Esophagus squamous epithelium (tissue), 5 donors: Measurements from ENCODE around the gene ANGEL2. TPM values are rescaled to one million over a fixed set of nuclear protein-coding genes. Genes with fewer than 3 reads are reported as not detected.

Source experiments
- DNase-seq: peaks from one replicate; lab custom pipeline; 2025; lab: John Stamatoyannopoulos, UW
- H3K27ac ChIP-seq, 4 donors: fragments of 200-600 bp; sonication (generic); one replicate each; pipeline ENCODE4 v1.5.1; 2016 to 2019; ENCODE audit warnings: mild to moderate bottlenecking in 1 of 4
- H3K27me3 ChIP-seq, 4 donors: fragments of 200-600 bp; sonication (generic); 1 replicate in 3 of 4; 2 replicates in 1 of 4; pipeline versions ENCODE4 v1.5.1 to v1.6.0; 2017 to 2021; ENCODE audit warnings: antibody characterized with exemption in 1 of 4
- H3K36me3 ChIP-seq, 3 donors: fragments of 200-600 bp; sonication (generic); one replicate each; pipeline ENCODE4 v1.5.1; 2016 to 2019
- H3K4me1 ChIP-seq, 3 donors: fragments of 200-600 bp; sonication (generic); one replicate each; pipeline ENCODE4 v1.5.1; 2017 to 2019
- H3K4me3 ChIP-seq, 4 donors: fragments of 200-600 bp; sonication (generic); 1 replicate in 3 of 4; 2 replicates in 1 of 4; pipeline ENCODE4 v1.5.1; 2016 to 2019; ENCODE audit warnings: mild to moderate bottlenecking in 2 of 4, moderate library complexity in 1 of 4
- H3K9me3 ChIP-seq, 3 donors: fragments of 200-600 bp; sonication (generic); one replicate each; pipeline ENCODE4 v1.5.1; 2016 to 2019
- POLR2A ChIP-seq, 4 donors: fragments of 450-650 bp; IDR thresholded peaks; one replicate each; pipeline ENCODE4 v1.6.1; 2017; ENCODE audit warnings: antibody characterized with exemption in 4 of 4, mild to moderate bottlenecking in 4 of 4, moderate library complexity in 3 of 4
- WGBS, 2 donors: methylation state at CpG; one replicate each; pipeline ENCODE4 v1.1.5; 2018; 5-methylcytosine and 5-hydroxymethylcytosine counted together
- intact Hi-C: fragments of 100-400 bp; cut with DNase I; formaldehyde crosslinking; loops from one replicate; pipeline ENCODE4 v1.15.0; 2022
- total RNA-seq, 4 donors: library from RNA; depleted of rRNA; stranded (reverse); fragments of >200 nt; gene quantifications; one replicate each; pipeline ENCODE4 v1.1.0, GENCODE V29; 2016
- TF ChIP-seq, protein P1 (sequence below), 6 experiments: fragments of 450-650 bp in 4 of 6; fragments of 200-600 bp in 2 of 6; sonication (generic) in 2 of 6; IDR thresholded peaks; one replicate each; pipeline ENCODE4 v1.5.1; 2016 to 2019; ENCODE audit warnings: antibody characterized with exemption in 6 of 6, mild to moderate bottlenecking in 4 of 6, moderate library complexity in 4 of 6
- donor health status: DM: yes; HTN: yes; CAD: no.

ANGEL2 gene
- total RNA-seq, 4 donors from 2014 or later: 15.8 to 48.3 (median 31.3) TPM

DNA sequence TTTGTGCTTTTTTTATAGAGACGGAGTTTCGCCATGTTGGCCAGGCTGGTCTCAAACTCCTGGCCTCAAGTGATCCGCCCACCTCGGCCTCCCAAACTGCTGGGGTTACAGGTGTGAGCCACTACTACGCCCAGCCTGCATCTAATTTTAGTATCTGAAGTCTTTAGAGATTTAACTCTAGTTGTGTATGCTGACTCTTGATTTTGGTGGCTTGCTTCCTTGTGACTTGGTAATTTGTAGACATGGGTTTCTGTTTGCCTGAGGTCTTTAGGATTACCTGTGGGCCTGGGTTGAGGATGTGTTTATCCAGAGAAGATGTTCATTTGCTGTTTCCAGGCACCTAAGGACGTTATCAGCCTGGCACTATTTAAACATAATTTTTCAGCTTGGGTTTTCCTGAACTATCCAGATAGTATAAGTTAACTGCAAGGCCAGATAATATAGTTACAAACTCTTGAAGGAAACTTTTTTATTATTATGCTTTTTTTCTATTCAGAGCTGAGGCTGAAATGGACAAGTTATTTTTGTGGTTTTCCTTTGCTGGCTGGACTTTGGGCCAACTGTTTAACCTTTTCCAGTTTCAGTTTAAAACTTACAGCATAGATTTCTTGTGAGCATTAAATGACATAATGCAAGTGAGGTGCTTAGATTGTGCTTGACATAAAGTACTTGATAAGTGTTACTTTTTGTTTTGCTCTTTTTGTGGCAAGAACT is 72.8 kb downstream of the ANGEL2 start:
- Histone ChIP-seq H3K4me1 (no peaks in the 10 kb centered on the region), H3K4me3 (no peak overlapping the region), H3K36me3 (no peaks in the 10 kb centered on the region), H3K27me3 (no peaks in the 10 kb centered on the region), H3K27ac (no peak overlapping the region), H3K9me3 (no peaks in the 10 kb centered on the region)
- 81 to 85% methylated on average over 6 of the region's 6 CpGs for WGBS, 2 donors
- no peak for TF ChIP-seq POLR2A (IDR thresholded peaks at IDR 0.05)
- TF ChIP-seq, protein P1, sequence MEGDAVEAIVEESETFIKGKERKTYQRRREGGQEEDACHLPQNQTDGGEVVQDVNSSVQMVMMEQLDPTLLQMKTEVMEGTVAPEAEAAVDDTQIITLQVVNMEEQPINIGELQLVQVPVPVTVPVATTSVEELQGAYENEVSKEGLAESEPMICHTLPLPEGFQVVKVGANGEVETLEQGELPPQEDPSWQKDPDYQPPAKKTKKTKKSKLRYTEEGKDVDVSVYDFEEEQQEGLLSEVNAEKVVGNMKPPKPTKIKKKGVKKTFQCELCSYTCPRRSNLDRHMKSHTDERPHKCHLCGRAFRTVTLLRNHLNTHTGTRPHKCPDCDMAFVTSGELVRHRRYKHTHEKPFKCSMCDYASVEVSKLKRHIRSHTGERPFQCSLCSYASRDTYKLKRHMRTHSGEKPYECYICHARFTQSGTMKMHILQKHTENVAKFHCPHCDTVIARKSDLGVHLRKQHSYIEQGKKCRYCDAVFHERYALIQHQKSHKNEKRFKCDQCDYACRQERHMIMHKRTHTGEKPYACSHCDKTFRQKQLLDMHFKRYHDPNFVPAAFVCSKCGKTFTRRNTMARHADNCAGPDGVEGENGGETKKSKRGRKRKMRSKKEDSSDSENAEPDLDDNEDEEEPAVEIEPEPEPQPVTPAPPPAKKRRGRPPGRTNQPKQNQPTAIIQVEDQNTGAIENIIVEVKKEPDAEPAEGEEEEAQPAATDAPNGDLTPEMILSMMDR (IDR thresholded peaks at IDR 0.05): no peak
- intact Hi-C loops: no loop called here
- no peak for DNase-seq

Other genes starting within 250 kb of the ANGEL2 start
- gene NSL1, start 224.1 kb downstream of the ANGEL2 start, total RNA-seq: 10 to 100 TPM; 10.8 to 22.3 (median 16.9) TPM
- gene TATDN3, start 224.0 kb downstream of the ANGEL2 start, total RNA-seq: 10 to 100 TPM in 2 of 4 donors, 1 to 10 TPM in 2; 3.4 to 15.6 (median 10.4) TPM
- not detected for gene SPATA45, start 168.2 kb downstream of the ANGEL2 start, total RNA-seq
- gene FLVCR1, start 157.6 kb downstream of the ANGEL2 start, total RNA-seq: 1 to 10 TPM; 2.4 to 8.0 (median 4.3) TPM
- 1 to 10 TPM in 3 of 4 donors, under 1 TPM in 1; 0.27 to 3.4 (median 2.4) TPM for gene VASH2, start 65.3 kb downstream of the ANGEL2 start, total RNA-seq
- gene RPS6KC1, start 35.4 kb upstream of the ANGEL2 start, total RNA-seq: 10 to 100 TPM in 3 of 4 donors, 1 to 10 TPM in 1; 7.4 to 16.8 (median 13.7) TPM